Fibroblast of peridontal ligament (primary cell): ENCODE data around the gene CADPS2.

Experiments used
- DNase-seq: peaks from one replicate; pipeline ENCODE4 v3.0.0-alpha.2; 2010; ENCODE audit errors: extremely low read depth

The CADPS2 gene

GRCh38 chr7:122380992-122381391 lies 505.3 kb downstream of the CADPS2 start:
- DNase-seq, result no peak

- no peak for DNase-seq
Measured at GRCh38 chr7:122379491-122379890, 506.8 kb downstream of the CADPS2 start.

GRCh38 chr7:122369756-122370155 lies 516.5 kb downstream of the CADPS2 start:
- no peak for DNase-seq

- DNase-seq, result no peak
Measured at GRCh38 chr7:122364761-122365280, 521.4 kb downstream of the CADPS2 start.

- no peak for DNase-seq
Measured at GRCh38 chr7:122363144-122363543, 523.1 kb downstream of the CADPS2 start.

- no peak for DNase-seq
Measured at GRCh38 chr7:122362473-122362872, 523.8 kb downstream of the CADPS2 start.

GRCh38 chr7:122354656-122355055 lies 531.6 kb downstream of the CADPS2 start:
- no peak for DNase-seq

GRCh38 chr7:122352454-122352853 lies 533.8 kb downstream of the CADPS2 start:
- DNase-seq, result no peak

GRCh38 chr7:122350701-122351100 lies 535.6 kb downstream of the CADPS2 start:
- no peak for DNase-seq

GRCh38 chr7:122344303-122344620 lies 542.0 kb downstream of the CADPS2 start:
- no peak for DNase-seq

GRCh38 chr7:122343601-122344302 lies 542.5 kb downstream of the CADPS2 start:
- no peak for DNase-seq

GRCh38 chr7:122340427-122340826 lies 545.8 kb downstream of the CADPS2 start:
- no peak for DNase-seq

GRCh38 chr7:122339145-122339904 lies 546.9 kb downstream of the CADPS2 start:
- DNase-seq, result no peak

GRCh38 chr7:122337011-122337410 lies 549.2 kb downstream of the CADPS2 start:
- DNase-seq, result no peak

- no peak for DNase-seq
Measured at GRCh38 chr7:122329145-122329802, 557.0 kb downstream of the CADPS2 start.

GRCh38 chr7:122327969-122328368 lies 558.3 kb downstream of the CADPS2 start:
- no peak for DNase-seq

- no peak for DNase-seq
Measured at GRCh38 chr7:122316467-122317388, 569.5 kb downstream of the CADPS2 start.

- DNase-seq, result no peak
Measured at GRCh38 chr7:122315507-122316466, 570.5 kb downstream of the CADPS2 start.

GRCh38 chr7:122314284-122314683 lies 572.0 kb downstream of the CADPS2 start:
- no peak for DNase-seq

- DNase-seq, result no peak
Measured at GRCh38 chr7:122312789-122313188, 573.5 kb downstream of the CADPS2 start.
